ENCODE measurements around the gene MAPK4.

Gene MAPK4

GRCh38 chr18:50726960-50727589, 167.2 kb downstream of the MAPK4 start:
- DNase-seq: no peak

GRCh38 chr18:50727721-50728471, 168.0 kb downstream of the MAPK4 start:
- DNase-seq: no peak

- no peak for DNase-seq
Observed at GRCh38 chr18:50729376-50729775, 169.5 kb downstream of the MAPK4 start.

- DNase-seq: no peak
Observed at GRCh38 chr18:50729986-50730385, 170.1 kb downstream of the MAPK4 start.

GRCh38 chr18:50734342-50734741, 174.5 kb downstream of the MAPK4 start:
- no peak for DNase-seq

- no peak for DNase-seq
Observed at GRCh38 chr18:50734886-50735285, 175.0 kb downstream of the MAPK4 start.

GRCh38 chr18:50737127-50737526, 177.2 kb downstream of the MAPK4 start:
- DNase-seq: no peak

GRCh38 chr18:50738098-50738757, 178.3 kb downstream of the MAPK4 start:
- DNase-seq: no peak

- DNase-seq: no peak
Observed at GRCh38 chr18:50742952-50743351, 183.1 kb downstream of the MAPK4 start.

- no peak for DNase-seq
Observed at GRCh38 chr18:50744253-50744652, 184.4 kb downstream of the MAPK4 start.

GRCh38 chr18:50745945-50746344, 186.1 kb downstream of the MAPK4 start:
- no peak for DNase-seq

- no peak for DNase-seq
Observed at GRCh38 chr18:50747849-50748242, 188.0 kb downstream of the MAPK4 start.

GRCh38 chr18:50748243-50749229, 188.6 kb downstream of the MAPK4 start:
- no peak for DNase-seq

- no peak for DNase-seq
Observed at GRCh38 chr18:50749421-50749820, 189.5 kb downstream of the MAPK4 start.

GRCh38 chr18:50749945-50750344, 190.1 kb downstream of the MAPK4 start:
- DNase-seq: no peak

- DNase-seq: no peak
Observed at GRCh38 chr18:50750546-50750945, 190.7 kb downstream of the MAPK4 start.

GRCh38 chr18:50751490-50751889, 191.6 kb downstream of the MAPK4 start:
- no peak for DNase-seq

- DNase-seq: no peak
Observed at GRCh38 chr18:50751947-50752346, 192.1 kb downstream of the MAPK4 start.

- no peak for DNase-seq
Observed at GRCh38 chr18:50753311-50753710, 193.4 kb downstream of the MAPK4 start.

GRCh38 chr18:50754297-50754696, 194.4 kb downstream of the MAPK4 start:
- no peak for DNase-seq

GRCh38 chr18:50757358-50757757, 197.5 kb downstream of the MAPK4 start:
- no peak for DNase-seq

GRCh38 chr18:50769463-50769862, 209.6 kb downstream of the MAPK4 start:
- no peak for DNase-seq

- no peak for DNase-seq
Observed at GRCh38 chr18:50775207-50775606, 215.3 kb downstream of the MAPK4 start.
